SK-N-SH treated with all-trans-retinoic acid at 6 μM for 48 hours (cell line): Measurements from ENCODE around the gene IKBKG.
"Not testable (repeated sequence)": the region's sequence is repeated elsewhere in the genome, so short reads cannot be mapped to it uniquely, and the experiment has no call there.

Experiments used
- ATAC-seq: fragments of 200-7000 bp; cut with Tn5 transposase; 3 replicates; pipeline ENCODE4 v1.9.1; 2020; ENCODE audit warnings: mild to moderate bottlenecking, moderate library complexity
- ISL1 ChIP-seq: fragments of 250-450 bp; sonication (Bioruptor Pico); IDR thresholded peaks from 2 replicates; pipeline ENCODE4 v2.1.2; 2022; ENCODE audit warnings: mild to moderate bottlenecking, moderate library complexity
- OSR1 ChIP-seq: fragments of 250-450 bp; sonication (Bioruptor Pico); IDR thresholded peaks from 2 replicates; pipeline ENCODE4 v1.8.0; 2022; ENCODE audit warnings: moderate library complexity, mild to moderate bottlenecking, inconsistent platforms
- PPARA ChIP-seq: fragments of 250-450 bp; sonication (Bioruptor Pico); IDR thresholded peaks from 2 replicates; pipeline ENCODE4 v1.5.0; 2020; ENCODE audit warnings: mild to moderate bottlenecking, borderline replicate concordance
- ZNF8 ChIP-seq: fragments of 450-650 bp; formaldehyde crosslinking; IDR thresholded peaks from 2 replicates; pipeline ENCODE4 v1.5.0; 2020; ENCODE audit warnings: mild to moderate bottlenecking, moderate library complexity
- TF ChIP-seq, protein P1 (sequence below): fragments of 250-450 bp; sonication (Bioruptor Pico); IDR thresholded peaks from 2 replicates; pipeline ENCODE4 v1.5.1; 2021; ENCODE audit warnings: mild to moderate bottlenecking, moderate library complexity

The IKBKG gene

DNA sequence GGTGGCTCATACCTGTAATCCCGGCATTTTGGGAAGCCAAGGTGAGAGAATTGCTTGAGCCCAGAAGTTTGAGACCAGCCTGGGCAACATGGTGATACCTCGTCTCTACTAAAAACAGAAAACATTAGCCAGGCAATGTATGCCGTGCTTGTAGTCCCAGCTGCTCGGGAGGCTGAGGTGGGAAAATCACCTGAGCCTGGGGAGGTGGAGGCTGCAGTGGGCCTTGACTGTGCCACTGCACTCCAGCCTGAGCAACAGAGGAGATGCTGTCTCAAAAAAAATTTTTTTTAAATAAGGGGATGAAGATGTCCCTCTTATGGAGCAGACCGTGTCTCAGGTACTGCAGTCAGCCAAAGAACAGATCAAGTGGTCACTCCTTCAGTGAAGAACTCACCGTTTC lies 58.1 kb downstream of the IKBKG start (continued):
- TF ChIP-seq, protein P1, sequence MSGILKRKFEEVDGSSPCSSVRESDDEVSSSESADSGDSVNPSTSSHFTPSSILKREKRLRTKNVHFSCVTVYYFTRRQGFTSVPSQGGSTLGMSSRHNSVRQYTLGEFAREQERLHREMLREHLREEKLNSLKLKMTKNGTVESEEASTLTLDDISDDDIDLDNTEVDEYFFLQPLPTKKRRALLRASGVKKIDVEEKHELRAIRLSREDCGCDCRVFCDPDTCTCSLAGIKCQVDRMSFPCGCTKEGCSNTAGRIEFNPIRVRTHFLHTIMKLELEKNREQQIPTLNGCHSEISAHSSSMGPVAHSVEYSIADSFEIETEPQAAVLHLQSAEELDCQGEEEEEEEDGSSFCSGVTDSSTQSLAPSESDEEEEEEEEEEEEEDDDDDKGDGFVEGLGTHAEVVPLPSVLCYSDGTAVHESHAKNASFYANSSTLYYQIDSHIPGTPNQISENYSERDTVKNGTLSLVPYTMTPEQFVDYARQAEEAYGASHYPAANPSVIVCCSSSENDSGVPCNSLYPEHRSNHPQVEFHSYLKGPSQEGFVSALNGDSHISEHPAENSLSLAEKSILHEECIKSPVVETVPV, result no peak

DNA sequence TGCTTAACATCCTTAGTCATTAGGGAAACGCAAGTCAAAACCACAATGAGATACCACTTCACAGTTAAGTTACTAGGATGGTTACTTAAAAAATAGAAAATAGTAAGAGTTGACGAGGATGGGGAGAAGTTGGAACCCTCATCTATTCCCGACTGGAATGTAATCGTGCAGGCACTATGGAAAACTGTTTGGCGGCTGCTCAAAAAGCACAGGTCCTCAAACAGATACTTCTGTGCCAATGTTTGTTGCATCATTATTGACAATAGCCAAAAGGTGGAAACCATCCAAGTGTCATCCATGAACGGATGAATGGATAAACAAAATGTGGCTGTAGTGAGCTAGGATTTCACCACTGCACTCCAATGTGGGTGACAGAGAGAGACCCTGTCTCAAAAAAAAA lies 60.0 kb downstream of the IKBKG start:
- no peak for ATAC-seq
- no peak for TF ChIP-seq ZNF8 (CRISPR knock-in tag)
- no peak for TF ChIP-seq PPARA (CRISPR knock-in tag)
- no peak for TF ChIP-seq OSR1 (CRISPR knock-in tag)
- no peak for TF ChIP-seq ISL1 (CRISPR knock-in tag)

DNA sequence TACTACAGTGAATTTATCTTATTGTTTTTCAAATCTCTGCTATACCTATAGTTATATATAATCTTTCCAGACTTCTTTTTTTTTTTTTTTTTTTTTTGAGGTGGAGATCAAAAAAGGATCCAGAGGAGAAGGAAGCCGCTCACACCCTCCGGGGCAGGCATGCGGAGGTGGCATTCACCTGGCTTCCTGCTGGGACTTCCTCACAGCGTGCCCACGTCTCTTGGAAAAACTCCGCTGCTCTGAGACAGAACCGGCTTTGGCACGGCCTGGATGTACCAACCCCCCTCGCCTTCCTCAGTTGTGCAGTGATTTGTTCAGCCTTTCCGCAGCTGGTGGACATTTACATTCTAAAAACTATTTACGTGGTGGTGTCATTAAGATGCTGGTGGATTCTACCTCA lies 60.6 kb downstream of the IKBKG start:
- not testable (repeated sequence) for ATAC-seq

DNA sequence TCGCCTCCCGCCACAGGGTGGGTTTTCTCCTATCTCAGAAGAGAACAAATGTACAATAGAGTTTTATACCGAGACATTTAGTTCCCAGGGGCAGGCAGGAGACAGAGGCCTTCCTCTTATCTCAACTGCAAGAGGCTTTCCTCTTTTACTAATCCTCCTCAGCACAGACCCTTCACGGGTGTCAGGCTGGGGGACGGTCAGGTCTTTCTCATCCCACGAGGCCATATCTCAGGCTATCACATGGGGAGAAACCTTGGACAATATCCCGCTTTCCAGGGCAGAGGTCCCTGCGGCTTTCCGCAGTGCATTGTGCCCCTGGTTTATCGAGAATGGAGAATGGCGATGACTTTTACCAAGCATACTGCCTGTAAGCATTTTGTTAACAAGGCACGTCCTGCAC lies 61.4 kb downstream of the IKBKG start:
- not testable (repeated sequence) for ATAC-seq

DNA sequence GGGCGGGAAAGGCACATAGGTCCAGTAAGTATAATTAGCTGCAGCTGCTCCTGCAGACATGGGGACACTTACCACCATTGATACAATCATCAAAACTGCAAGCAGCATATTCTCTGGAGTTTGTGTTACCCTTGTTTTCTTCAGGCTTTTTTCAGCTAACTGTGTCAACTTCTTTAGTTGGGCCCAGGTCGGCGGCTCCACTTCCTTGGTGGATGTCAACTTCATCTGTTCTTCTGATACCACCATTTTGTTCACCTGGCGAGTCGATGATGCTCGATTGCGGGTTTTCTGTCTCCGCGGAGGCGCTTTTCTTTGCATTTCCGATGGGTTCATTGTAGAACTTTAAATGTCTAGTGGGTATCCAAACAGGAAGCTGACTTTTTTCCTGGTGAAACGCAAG lies 63.7 kb downstream of the IKBKG start:
- not testable (repeated sequence) for ATAC-seq

DNA sequence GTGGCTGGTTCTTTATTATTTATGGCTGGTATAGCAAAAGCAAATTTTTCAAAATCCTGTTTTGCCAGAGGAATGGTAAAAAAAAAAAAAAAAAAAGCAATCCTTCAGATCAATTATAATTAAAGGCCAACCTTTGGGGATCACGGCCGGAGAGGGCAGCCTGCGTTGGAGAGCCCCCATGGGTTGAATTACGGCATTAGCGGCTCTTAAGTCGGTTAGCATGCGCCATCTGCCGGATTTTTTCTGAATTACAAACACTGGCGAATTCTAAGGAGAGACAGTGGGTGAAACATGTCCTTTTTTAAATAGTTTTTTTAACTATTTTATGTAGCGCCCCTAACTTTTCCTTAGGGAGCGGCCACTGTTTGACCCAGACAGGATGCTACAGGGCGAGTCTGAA lies 66.2 kb downstream of the IKBKG start:
- ATAC-seq, result peak; percentile 75; the same call in 2 of the 3 replicates
